ENCODE results near the gene SLC17A6.

SLC17A6 gene

DNA sequence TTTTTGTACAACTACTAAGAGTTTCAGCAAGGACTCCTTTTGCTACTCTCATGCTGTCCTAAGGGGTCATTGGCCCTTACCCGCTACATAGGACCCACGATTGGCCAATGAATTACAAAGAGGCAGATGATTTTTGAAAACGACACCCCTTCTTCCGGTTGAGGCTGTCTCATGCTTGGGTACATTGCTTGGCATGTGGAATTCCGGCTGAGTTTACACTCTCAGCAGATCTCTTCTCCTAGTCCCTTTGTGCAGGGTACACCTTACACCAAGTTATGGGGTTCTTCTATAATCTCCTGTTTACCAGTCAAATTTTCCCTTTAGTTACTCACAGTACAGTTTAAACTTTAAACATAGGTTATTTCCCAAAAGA is 52.1 kb downstream of the SLC17A6 start:
- no peak for DNase-seq

DNA sequence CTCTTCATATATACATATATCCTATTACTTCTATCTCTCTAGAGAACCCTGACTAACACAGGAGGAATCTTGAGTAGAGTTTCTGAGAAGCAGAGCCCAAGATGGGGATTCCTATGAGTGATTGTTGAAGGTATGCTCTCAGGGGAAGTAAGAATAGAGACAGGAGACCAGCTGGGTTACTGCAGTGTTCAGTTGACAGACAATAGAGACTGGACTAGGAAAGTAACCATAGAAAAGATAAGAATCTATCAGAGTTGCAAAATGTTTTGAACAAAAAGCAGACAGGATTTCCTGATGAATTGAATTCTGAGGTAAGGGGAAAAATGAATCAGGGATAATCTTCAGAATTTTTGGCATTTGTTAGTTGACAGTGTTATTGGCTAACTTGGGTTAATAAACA is 54.4 kb downstream of the SLC17A6 start:
- no peak for DNase-seq

DNA sequence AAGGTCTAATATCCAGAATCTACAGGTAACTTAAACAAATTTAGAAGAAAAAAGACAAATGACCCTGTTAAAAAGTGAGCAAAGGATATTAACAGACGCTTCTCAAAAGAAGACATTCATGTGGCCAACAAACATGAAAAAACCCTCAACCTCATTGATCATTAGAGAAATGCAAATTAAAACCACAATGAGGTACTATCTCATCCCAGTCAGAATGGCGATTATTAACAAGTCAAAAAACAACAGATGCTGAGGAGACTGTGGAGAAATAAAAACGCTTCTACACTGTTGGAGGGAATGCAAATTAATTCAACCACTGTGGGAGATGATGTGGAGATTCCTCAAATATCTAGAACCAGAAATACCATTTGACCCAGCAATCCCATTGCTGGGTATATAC is 67.2 kb downstream of the SLC17A6 start:
- DNase-seq = no peak

DNA sequence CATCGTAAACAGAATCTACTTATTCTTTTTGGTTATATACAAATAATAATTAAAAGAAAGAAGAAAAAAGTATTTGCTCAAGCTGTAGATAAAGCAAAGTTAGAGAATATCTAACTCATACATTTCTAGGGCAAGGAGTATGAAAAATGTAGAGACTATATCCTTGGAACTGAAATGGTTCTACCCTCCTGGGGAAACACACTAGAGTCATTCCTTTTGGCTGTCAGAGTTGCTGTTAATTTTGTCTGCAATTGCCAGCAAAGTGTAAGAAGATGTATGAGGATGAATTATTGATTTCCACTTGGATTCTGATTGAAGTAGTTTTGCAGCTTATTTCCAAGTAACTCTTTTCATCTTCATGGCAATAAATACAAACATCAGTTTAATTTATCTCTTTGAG is 69.1 kb downstream of the SLC17A6 start:
- no peak for DNase-seq

DNA sequence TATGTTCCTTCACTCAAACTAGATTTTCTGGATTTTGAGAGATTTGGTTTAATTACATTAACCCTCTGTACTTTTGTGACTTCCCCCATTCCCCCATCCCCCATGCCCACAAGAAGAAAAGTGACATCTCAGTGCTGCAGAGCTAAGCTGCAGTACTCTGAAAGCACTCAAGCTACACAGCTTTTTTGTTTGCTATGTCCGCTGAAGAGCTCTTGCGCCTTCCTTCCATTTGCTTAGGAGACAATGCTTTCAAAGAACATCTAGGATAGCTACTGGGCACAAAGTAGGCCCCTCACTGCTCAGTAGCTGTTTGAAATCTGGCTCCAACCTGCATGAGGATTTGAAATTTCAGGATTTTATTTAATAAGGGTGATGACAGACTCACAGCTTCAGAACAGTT is 69.7 kb downstream of the SLC17A6 start:
- DNase-seq = no peak

DNA sequence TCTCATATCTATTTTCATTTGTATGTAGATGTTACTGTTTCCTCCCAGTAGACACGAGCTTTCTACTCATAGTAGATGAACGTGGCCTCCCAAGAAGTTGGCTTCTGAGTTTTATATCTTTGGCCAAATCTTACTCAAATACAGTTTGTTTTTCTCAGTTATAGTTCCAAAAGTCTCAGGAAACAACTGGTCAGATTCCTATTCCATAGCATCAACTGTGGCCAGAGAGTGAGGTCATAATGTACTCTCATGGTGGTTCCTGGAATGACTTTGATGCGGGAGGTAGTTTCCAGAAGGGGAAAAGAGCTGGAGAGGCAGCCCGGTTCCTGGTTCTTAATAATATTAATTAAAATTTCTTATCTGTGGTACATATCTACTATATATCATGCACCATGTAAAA is 77.3 kb downstream of the SLC17A6 start:
- DNase-seq = no peak

DNA sequence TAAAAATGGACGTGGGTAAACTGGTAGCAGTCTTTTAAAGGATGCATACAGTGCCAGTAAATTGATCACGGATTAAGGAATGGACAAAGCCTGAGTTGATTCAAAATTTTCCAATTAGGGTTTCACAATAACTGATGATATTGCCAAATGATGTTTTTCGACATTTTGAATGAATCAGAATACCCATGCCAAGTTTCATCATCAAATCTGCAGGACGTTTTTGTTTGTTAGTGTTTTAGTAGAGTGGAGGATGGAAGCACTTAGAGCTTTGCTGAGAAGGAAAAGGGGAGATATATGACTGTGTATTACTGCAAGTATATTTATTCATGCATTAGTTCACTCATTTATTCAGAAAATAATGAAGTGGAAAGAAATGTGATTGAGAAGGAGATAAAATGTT is 78.3 kb downstream of the SLC17A6 start:
- no peak for DNase-seq

DNA sequence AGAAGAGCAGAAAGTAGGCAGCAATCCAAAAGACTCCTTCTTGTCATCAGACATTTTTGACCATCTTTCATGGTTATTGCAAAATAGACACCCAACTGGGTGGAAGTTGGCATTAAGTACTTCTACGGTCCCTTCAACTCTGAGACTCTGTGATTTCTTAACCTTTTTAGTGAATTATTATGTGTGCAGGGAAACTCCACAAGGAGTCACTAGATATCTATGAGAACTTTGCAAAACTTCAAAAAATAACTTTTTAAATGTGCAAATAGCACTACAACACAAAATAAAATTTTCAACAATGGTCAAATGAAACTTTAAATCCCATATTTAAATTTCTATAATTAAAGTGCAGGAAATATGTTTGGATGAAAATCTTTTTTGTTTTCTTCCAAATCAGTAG is 88.7 kb downstream of the SLC17A6 start:
- DNase-seq = no peak
